ENCODE results near the gene PGBD4. TPM values are rescaled to one million over a fixed set of nuclear protein-coding genes. Genes with fewer than 3 reads are reported as not detected.

Gene PGBD4
- total RNA-seq, 2 donors from 2014 or later: 0.68 to 0.93 TPM

DNA sequence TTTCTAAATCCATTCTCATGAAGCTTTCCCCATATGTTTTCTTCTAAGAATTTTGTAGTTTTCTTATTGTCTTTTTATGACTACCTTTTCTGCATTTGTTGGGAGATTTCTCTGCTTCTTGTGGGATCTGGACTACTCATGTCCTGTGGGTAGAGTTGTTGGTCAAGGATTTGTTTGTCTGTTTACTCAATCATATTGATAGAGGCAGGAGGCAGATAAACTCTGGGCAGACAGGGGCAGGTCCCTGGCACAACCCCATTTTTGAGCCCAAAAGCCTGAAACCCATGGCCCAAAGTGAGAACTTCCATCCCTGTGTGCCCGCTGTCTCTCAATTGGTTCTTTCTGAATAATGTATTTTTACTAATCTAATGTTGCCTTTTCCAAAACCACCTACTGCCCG is 12.3 kb downstream of the PGBD4 start:
- no peak for DNase-seq
- Mint-ChIP-seq H3K27ac (no peak overlapping the region), H3K36me3 (ENCODE audit: low read depth) (no peaks in the 10 kb centered on the region), H3K27me3 (ENCODE audit: insufficient read depth) (no peaks in the 10 kb centered on the region), H3K4me3 (no peak overlapping the region), H3K9me3 (no peaks in the 10 kb centered on the region), H3K4me1 (peaks cover 3% of the 10 kb centered on the region)
- H3K27me3 ChIP-seq (ENCODE audit: control insufficient read depth, insufficient read depth, low read length, poor library complexity, severe bottlenecking): no peaks in the 10 kb centered on the region
- no peaks in the 10 kb centered on the region for H3K36me3 ChIP-seq (ENCODE audit: control insufficient read depth, insufficient read depth, low read length)
- no peaks in the 10 kb centered on the region for H3K4me1 ChIP-seq (ENCODE audit: control insufficient read depth, insufficient read depth, low read length)
- WGBS, 2 experiments (ENCODE audit: insufficient coverage in 1 of 2, insufficient read length in 1 of 2): 50% methylated on average over 2 of the region's 2 CpGs; no CpG with 5 or more reads in 1 of the 2 experiments
- TF ChIP-seq CTCF (conservative IDR thresholded peaks at IDR 0.05): no peak
- no peaks in the 10 kb centered on the region for H3K9me3 ChIP-seq (ENCODE audit: control insufficient read depth, low read length)
- H3K9ac ChIP-seq (ENCODE audit: extremely low read depth, low read length, poor library complexity, severe bottlenecking): no peak overlapping the region
- no peak overlapping the region for H3K4me3 ChIP-seq (ENCODE audit: low read length)
- H3K27ac ChIP-seq (ENCODE audit: low read depth, low read length): no peak overlapping the region

- no peak for TF ChIP-seq CTCF (conservative IDR thresholded peaks at IDR 0.05)
- no peaks in the 10 kb centered on the region for H3K36me3 Mint-ChIP-seq (ENCODE audit: low read depth)
- H3K9me3 ChIP-seq (ENCODE audit: control insufficient read depth, low read length): no peaks in the 10 kb centered on the region
- no peak overlapping the region for H3K9ac ChIP-seq (ENCODE audit: extremely low read depth, low read length, poor library complexity, severe bottlenecking)
- peaks cover 3% of the 10 kb centered on the region for H3K4me1 Mint-ChIP-seq
- H3K36me3 ChIP-seq (ENCODE audit: control insufficient read depth, insufficient read depth, low read length): no peaks in the 10 kb centered on the region
- H3K4me3 ChIP-seq (ENCODE audit: low read length): no peak overlapping the region
- H3K27me3 ChIP-seq (ENCODE audit: control insufficient read depth, insufficient read depth, low read length, poor library complexity, severe bottlenecking): no peaks in the 10 kb centered on the region
- H3K9me3 Mint-ChIP-seq: no peaks in the 10 kb centered on the region
- H3K27ac ChIP-seq (ENCODE audit: low read depth, low read length): no peak overlapping the region
- H3K27me3 Mint-ChIP-seq (ENCODE audit: insufficient read depth): no peaks in the 10 kb centered on the region
- H3K27ac Mint-ChIP-seq: no peak overlapping the region
- WGBS, 2 experiments (ENCODE audit: insufficient coverage in 1 of 2, insufficient read length in 1 of 2): 87 to 95% methylated on average over 3 of the region's 3 CpGs
- H3K4me1 ChIP-seq (ENCODE audit: control insufficient read depth, insufficient read depth, low read length): no peaks in the 10 kb centered on the region
- no peak overlapping the region for H3K4me3 Mint-ChIP-seq
- no peak for DNase-seq
Observed at GRCh38 chr15:34114739-34115138, 12.9 kb downstream of the PGBD4 start.

GRCh38 chr15:34116620-34117019 is 14.7 kb downstream of the PGBD4 start:
- H3K4me1 ChIP-seq (ENCODE audit: control insufficient read depth, insufficient read depth, low read length): no peaks in the 10 kb centered on the region
- no peak for DNase-seq
- Mint-ChIP-seq H3K27ac (no peak overlapping the region), H3K4me3 (no peak overlapping the region), H3K9me3 (peaks cover 2% of the 10 kb centered on the region), H3K4me1 (no peaks in the 10 kb centered on the region), H3K36me3 (ENCODE audit: low read depth) (no peaks in the 10 kb centered on the region), H3K27me3 (ENCODE audit: insufficient read depth) (no peaks in the 10 kb centered on the region)
- no peaks in the 10 kb centered on the region for H3K9me3 ChIP-seq (ENCODE audit: control insufficient read depth, low read length)
- no peaks in the 10 kb centered on the region for H3K27me3 ChIP-seq (ENCODE audit: control insufficient read depth, insufficient read depth, low read length, poor library complexity, severe bottlenecking)
- no peak overlapping the region for H3K9ac ChIP-seq (ENCODE audit: extremely low read depth, low read length, poor library complexity, severe bottlenecking)
- H3K4me3 ChIP-seq (ENCODE audit: low read length): no peak overlapping the region
- 90 to 100% methylated on average over 2 of the region's 2 CpGs for WGBS, 2 experiments (ENCODE audit: insufficient coverage in 1 of 2, insufficient read length in 1 of 2)
- no peak overlapping the region for H3K27ac ChIP-seq (ENCODE audit: low read depth, low read length)
- TF ChIP-seq CTCF (conservative IDR thresholded peaks at IDR 0.05): no peak
- H3K36me3 ChIP-seq (ENCODE audit: control insufficient read depth, insufficient read depth, low read length): no peaks in the 10 kb centered on the region
